Measurements from ENCODE around the gene NIM1K.
"Not testable (repeated sequence)": the region's sequence is repeated elsewhere in the genome, so short reads cannot be mapped to it uniquely, and the experiment has no call there.

Gene NIM1K

GRCh38 chr5:43286623-43287022, 94.6 kb downstream of the NIM1K start:
- DNase-seq = no peak

GRCh38 chr5:43287493-43287892, 95.5 kb downstream of the NIM1K start:
- DNase-seq = no peak

- no peak for DNase-seq
These were observed 96.3 kb downstream of the NIM1K start for GRCh38 chr5:43288269-43288831.

GRCh38 chr5:43290726-43291125, 98.7 kb downstream of the NIM1K start:
- DNase-seq = no peak

- DNase-seq = no peak
These were observed 102.2 kb downstream of the NIM1K start for GRCh38 chr5:43294226-43294625.

GRCh38 chr5:43295202-43295601, 103.2 kb downstream of the NIM1K start:
- DNase-seq = no peak

GRCh38 chr5:43296835-43297234, 104.8 kb downstream of the NIM1K start:
- no peak for DNase-seq

GRCh38 chr5:43298443-43298842, 106.4 kb downstream of the NIM1K start:
- no peak for DNase-seq

- no peak for DNase-seq
These were observed 108.1 kb downstream of the NIM1K start for GRCh38 chr5:43300112-43300511.

GRCh38 chr5:43301653-43302091, 109.6 kb downstream of the NIM1K start:
- peak; percentile 51 for DNase-seq

- no peak for DNase-seq
These were observed 110.5 kb downstream of the NIM1K start for GRCh38 chr5:43302481-43302880.

GRCh38 chr5:43303242-43303641, 111.2 kb downstream of the NIM1K start:
- DNase-seq = no peak

GRCh38 chr5:43304525-43304924, 112.5 kb downstream of the NIM1K start:
- DNase-seq = no peak

- DNase-seq = peak; percentile 48
These were observed 114.0 kb downstream of the NIM1K start for GRCh38 chr5:43305948-43306565.

GRCh38 chr5:43306954-43307353, 114.9 kb downstream of the NIM1K start:
- not testable (repeated sequence) for DNase-seq

- DNase-seq = no peak
These were observed 117.1 kb downstream of the NIM1K start for GRCh38 chr5:43309122-43309521.

GRCh38 chr5:43309637-43310036, 117.6 kb downstream of the NIM1K start:
- no peak for DNase-seq

GRCh38 chr5:43312076-43312661, 120.1 kb downstream of the NIM1K start:
- DNase-seq = no peak

- DNase-seq = no peak
These were observed 120.6 kb downstream of the NIM1K start for GRCh38 chr5:43312699-43313034.

GRCh38 chr5:43313035-43313853, 121.2 kb downstream of the NIM1K start, which contains the start of gene HMGCS1:
Gene HMGCS1, minus strand, starts transcription at chr5:43313412. Its CDS starts 14,447 bp downstream, at chr5:43298965.
- DNase-seq = peak; percentile 99

GRCh38 chr5:43313854-43314457, 121.9 kb downstream of the NIM1K start:
- no peak for DNase-seq

GRCh38 chr5:43314724-43315123, 122.7 kb downstream of the NIM1K start:
- no peak for DNase-seq

- DNase-seq = no peak
These were observed 123.2 kb downstream of the NIM1K start for GRCh38 chr5:43315263-43315662.
